Naive B cell (primary cell): Measurements from ENCODE around the gene BNC2. TPM values are rescaled to one million over a fixed set of nuclear protein-coding genes. Genes with fewer than 3 reads are reported as not detected.

Experiments
- ATAC-seq, 2 donors: fragments of 150-1000 bp; cut with Tn5 transposase; 2 replicates each; pipeline ENCODE4 v1.10.0; 2021; ENCODE audit warnings: low read depth in 2 of 2, mild to moderate bottlenecking in 2 of 2, moderate library complexity in 2 of 2
- DNase-seq: peaks from one replicate; pipeline ENCODE4 v3.0.0; 2022
- H3K27ac Mint-ChIP-seq, 6 donors: one replicate each; pipeline ENCODE4 v1.8.0; 2020 to 2022; ENCODE audit warnings: mild to moderate bottlenecking in 6 of 6, mixed read lengths in 6 of 6, moderate library complexity in 5 of 6, inconsistent platforms in 2 of 6
- H3K27me3 Mint-ChIP-seq, 3 donors: one replicate each; pipeline ENCODE4 v1.8.0; 2021 to 2022; ENCODE audit warnings: mixed read lengths in 3 of 3, mild to moderate bottlenecking in 1 of 3
- H3K36me3 Mint-ChIP-seq, 2 donors: one replicate each; pipeline ENCODE4 v1.8.0; 2020 to 2022; ENCODE audit warnings: mixed read lengths in 2 of 2, inconsistent platforms in 1 of 2, mild to moderate bottlenecking in 1 of 2
- H3K4me1 Mint-ChIP-seq, 3 donors: one replicate each; pipeline ENCODE4 v1.8.0; 2020 to 2022; ENCODE audit warnings: mixed read lengths in 3 of 3, inconsistent platforms in 1 of 3, mild to moderate bottlenecking in 1 of 3, moderate library complexity in 1 of 3
- H3K4me3 Mint-ChIP-seq, 8 donors: one replicate each; pipeline ENCODE4 v1.8.0; 2020 to 2022; ENCODE audit warnings: mild to moderate bottlenecking in 8 of 8, mixed read lengths in 8 of 8, moderate library complexity in 8 of 8, inconsistent platforms in 2 of 8
- H3K9me3 Mint-ChIP-seq, 7 donors: one replicate each; pipeline ENCODE4 v1.8.0; 2020 to 2022; ENCODE audit warnings: mixed read lengths in 7 of 7, mild to moderate bottlenecking in 5 of 7, inconsistent platforms in 2 of 7, moderate library complexity in 1 of 7
- polyA plus RNA-seq, 6 donors: library from polyadenylated mRNA; unstranded; fragments of 300-500 nt; fragmentation: Illumina TruSeq; gene quantifications; one replicate each; pipeline ENCODE4 v1.2.3, GENCODE V29; 2021; ENCODE audit warnings: low read depth in 6 of 6

Gene BNC2
- polyA plus RNA-seq, 6 donors from 2014 or later: not detected

DNA sequence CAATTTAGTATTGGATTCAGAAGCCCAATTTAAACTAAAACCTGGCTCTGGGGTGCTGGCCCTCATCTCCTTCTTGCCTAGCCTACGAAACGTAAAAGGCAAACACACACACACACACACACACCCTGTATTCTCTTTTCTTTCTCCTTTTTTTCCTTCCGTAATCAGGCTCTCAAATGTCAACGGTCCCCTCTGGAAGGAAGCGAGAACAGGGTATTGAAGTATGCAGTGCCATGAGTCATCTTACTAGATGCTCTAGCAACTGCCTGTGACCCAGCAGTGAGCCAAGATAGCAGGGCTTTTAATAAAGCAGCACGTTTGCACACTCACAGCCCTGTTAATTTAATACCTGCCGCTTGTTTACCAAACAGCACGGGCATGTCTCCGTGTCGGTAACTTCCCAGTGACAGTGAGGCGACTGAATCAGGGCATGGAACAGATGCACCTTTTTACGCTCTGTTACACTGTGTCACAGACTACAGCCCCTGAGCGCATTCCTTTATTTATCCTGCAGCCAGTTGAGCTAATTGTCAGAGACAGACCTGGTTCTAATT lies 243.8 kb downstream of the BNC2 start:
- ATAC-seq: no peak
- Mint-ChIP-seq H3K36me3 (no peaks in the 10 kb centered on the region), H3K27ac (no peak overlapping the region), H3K27me3 (no peaks in the 10 kb centered on the region), H3K9me3 (peaks cover 0 to 2% (median 0%) of the 10 kb centered on the region in 7 donors), H3K4me3 (no peak overlapping the region), H3K4me1 (no peaks in the 10 kb centered on the region)
- no peak for DNase-seq

DNA sequence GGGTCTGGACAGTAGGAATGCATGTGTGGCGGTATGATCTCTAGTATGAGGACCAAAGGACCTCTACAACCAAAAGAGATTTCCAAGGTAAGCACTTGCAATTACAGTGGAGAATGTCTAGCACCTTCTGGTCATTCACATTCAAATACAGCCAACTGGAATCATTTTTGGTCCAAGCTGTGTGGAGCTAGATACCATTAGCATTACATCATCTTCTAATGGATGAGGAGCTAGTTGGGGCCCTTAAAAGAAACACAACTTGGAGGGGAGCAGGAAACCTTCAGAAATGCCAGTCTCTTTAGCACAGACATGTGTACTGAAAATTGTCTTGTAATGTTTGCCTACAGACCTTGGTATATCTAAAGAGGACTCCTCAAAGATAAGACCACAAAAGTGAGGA lies 244.7 kb downstream of the BNC2 start:
- Mint-ChIP-seq H3K27ac (no peak overlapping the region), H3K4me3 (no peak overlapping the region), H3K27me3 (no peaks in the 10 kb centered on the region), H3K4me1 (no peaks in the 10 kb centered on the region), H3K36me3 (no peaks in the 10 kb centered on the region), H3K9me3 (peaks cover 0 to 2% (median 0%) of the 10 kb centered on the region in 7 donors)
- ATAC-seq (no peak), DNase-seq (no peak)

DNA sequence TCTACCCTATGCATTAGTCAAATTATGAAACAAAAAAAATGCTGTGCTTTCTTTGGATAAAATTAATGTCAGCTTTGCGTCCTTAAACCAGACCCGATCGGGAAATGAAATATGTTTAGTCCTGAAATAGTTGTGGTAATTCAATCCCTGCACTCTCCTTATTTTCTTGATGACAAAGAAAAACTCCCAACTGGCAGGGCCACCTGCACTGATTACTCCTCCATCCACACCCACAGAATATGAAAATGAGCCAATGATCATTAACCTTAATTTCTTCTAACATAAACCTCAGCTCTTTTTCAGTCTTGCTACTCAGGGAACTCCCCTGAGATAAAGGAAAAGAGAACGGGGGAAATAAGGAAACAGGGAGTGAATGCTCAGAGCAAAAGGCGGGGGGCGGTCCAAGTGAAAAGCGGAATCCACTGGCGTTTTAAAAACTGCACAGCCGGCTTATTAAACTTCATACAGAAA lies 245.3 kb downstream of the BNC2 start:
- Mint-ChIP-seq H3K27ac (no peak overlapping the region), H3K4me3 (no peak overlapping the region), H3K27me3 (no peaks in the 10 kb centered on the region), H3K9me3 (peaks cover 0 to 2% (median 0%) of the 10 kb centered on the region in 7 donors), H3K4me1 (no peaks in the 10 kb centered on the region), H3K36me3 (no peaks in the 10 kb centered on the region)
- no peak for DNase-seq
- ATAC-seq: no peak

- no peak overlapping the region for H3K4me3 Mint-ChIP-seq
- H3K4me1 Mint-ChIP-seq: no peaks in the 10 kb centered on the region
- no peaks in the 10 kb centered on the region for H3K36me3 Mint-ChIP-seq
- peaks cover 0 to 2% (median 0%) of the 10 kb centered on the region in 7 donors for H3K9me3 Mint-ChIP-seq
- no peaks in the 10 kb centered on the region for H3K27me3 Mint-ChIP-seq
- ATAC-seq (no peak), DNase-seq (no peak)
- H3K27ac Mint-ChIP-seq: no peak overlapping the region
Measured at GRCh38 chr9:16624744-16625117, 245.7 kb downstream of the BNC2 start.

DNA sequence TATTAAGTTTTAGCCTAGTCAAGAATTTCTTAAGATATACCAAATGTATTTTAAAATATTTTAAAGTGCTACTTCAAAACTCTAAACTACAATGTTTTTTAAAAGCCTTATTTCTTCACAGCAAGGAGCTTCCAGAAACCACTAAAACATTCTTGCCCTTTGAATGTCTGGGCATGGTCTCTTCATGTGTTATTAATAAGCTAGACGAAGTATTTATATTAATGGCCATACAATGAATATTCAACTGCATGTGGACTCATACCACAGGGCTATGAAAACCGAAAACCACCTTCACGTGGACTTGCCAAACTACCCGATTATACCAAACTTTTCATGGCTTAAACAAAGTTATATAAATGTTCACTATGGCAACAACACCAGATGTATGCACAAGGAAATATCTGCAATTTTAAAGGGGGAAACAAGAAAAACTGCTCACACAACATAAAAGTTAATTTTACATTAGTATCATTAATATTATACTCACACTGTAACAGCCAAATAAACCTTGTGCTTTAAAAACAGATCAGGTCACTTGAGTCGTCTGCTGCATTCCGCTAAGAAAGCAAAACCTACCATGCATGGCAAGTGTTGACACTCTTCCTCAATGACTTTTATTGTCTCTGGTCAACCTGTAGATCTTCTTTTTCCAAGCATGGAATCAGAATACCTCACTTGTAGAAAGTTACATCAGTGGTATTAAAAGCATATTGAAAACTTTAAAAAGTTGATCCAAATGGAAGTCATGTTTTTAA lies 246.3 kb downstream of the BNC2 start:
- Mint-ChIP-seq H3K4me3 (no peak overlapping the region), H3K4me1 (no peaks in the 10 kb centered on the region), H3K36me3 (no peaks in the 10 kb centered on the region), H3K9me3 (peaks cover 0 to 2% (median 0%) of the 10 kb centered on the region in 7 donors), H3K27ac (no peak overlapping the region), H3K27me3 (no peaks in the 10 kb centered on the region)
- ATAC-seq: no peak
- DNase-seq: no peak

DNA sequence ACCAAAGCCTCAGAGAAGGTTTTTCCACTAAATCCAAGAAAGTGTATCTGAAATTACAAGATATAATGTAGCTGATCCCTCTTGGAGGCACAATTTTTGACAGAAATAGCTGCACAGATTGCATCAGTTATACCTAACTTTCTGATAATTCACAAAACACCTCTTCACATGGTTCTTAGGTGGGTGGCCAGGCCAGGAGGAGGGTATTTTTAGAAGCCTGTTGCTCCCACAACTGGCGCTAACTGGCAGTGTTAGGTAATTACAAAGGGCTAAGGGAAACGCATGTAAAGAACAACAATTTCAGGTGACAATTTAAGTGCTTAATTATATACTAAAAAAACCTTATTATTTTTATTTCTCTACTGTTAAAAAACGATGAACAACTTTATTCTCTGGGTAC lies 247.9 kb downstream of the BNC2 start:
- Mint-ChIP-seq H3K4me3 (no peak overlapping the region), H3K4me1 (no peaks in the 10 kb centered on the region), H3K36me3 (no peaks in the 10 kb centered on the region), H3K9me3 (peaks cover 0 to 2% (median 0%) of the 10 kb centered on the region in 7 donors), H3K27me3 (no peaks in the 10 kb centered on the region), H3K27ac (no peak overlapping the region)
- ATAC-seq: no peak
- no peak for DNase-seq

DNA sequence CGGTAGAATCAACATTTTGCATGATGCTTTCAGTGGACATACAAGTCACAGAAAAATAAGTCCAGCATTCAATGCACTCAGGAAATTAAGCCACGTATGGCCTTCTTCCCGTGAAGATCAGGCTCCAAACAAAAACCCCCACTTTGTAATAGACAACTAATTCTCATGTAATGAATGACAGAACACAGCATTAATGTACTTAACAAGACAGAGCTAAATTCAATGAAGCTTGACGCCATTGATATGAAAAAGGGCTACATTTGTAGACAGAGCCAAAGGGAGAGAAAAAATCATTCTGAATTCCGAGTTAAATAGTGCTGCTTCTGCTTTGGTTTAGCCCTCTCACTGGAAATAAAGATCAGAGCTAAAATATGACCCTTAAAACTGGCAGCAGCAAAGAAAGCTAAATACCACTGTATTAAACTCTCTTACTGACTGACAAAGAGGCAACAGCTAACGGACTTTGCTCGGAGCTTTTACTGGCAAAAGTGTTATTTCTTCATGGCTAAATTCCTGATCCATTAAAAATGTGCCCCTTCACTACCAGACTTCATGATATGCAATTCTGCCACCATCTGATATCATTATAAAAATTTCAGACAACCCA lies 250.5 kb downstream of the BNC2 start:
- Mint-ChIP-seq H3K9me3 (peaks cover 0 to 2% (median 0%) of the 10 kb centered on the region in 7 donors), H3K4me3 (no peak overlapping the region), H3K36me3 (no peaks in the 10 kb centered on the region), H3K4me1 (no peaks in the 10 kb centered on the region), H3K27me3 (no peaks in the 10 kb centered on the region), H3K27ac (no peak overlapping the region)
- no peak for ATAC-seq
- no peak for DNase-seq

DNA sequence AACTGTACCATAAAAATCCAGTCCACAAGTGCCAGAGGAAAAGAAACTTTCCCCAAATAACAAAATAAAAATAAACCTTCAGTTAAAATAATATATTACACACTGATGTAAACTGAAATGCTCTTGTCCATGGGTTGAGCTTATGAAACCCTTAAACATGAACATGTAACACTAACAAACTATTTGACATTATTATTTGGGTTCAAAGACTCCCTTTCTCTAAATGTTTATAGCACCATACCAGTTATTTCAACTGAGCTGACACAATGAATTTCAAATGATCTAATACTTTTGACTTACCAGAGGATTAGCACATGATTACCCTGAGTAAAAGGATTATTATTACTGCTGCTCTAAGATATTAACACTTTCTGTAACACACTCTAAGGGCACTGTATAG lies 251.1 kb downstream of the BNC2 start:
- no peak for ATAC-seq
- DNase-seq: no peak
- H3K27ac Mint-ChIP-seq: no peak overlapping the region
- H3K4me1 Mint-ChIP-seq: no peaks in the 10 kb centered on the region
- H3K36me3 Mint-ChIP-seq: no peaks in the 10 kb centered on the region
- H3K4me3 Mint-ChIP-seq: no peak overlapping the region
- no peaks in the 10 kb centered on the region for H3K27me3 Mint-ChIP-seq
- H3K9me3 Mint-ChIP-seq: peaks cover 0 to 2% (median 0%) of the 10 kb centered on the region in 7 donors

- H3K4me3 Mint-ChIP-seq: no peak overlapping the region
- no peaks in the 10 kb centered on the region for H3K36me3 Mint-ChIP-seq
- H3K27ac Mint-ChIP-seq: peak overlapping the region in 1 of 6 donors; percentile 11
Measured at GRCh38 chr9:16618524-16618923, 251.9 kb downstream of the BNC2 start.

GRCh38 chr9:16616686-16617085 lies 253.8 kb downstream of the BNC2 start:
- ATAC-seq (no peak), DNase-seq (no peak)
- Mint-ChIP-seq H3K4me3 (no peak overlapping the region), H3K9me3 (peaks cover 0 to 4% (median 0%) of the 10 kb centered on the region in 7 donors), H3K4me1 (no peaks in the 10 kb centered on the region), H3K27me3 (no peaks in the 10 kb centered on the region), H3K36me3 (no peaks in the 10 kb centered on the region), H3K27ac (no peak overlapping the region)

More at GRCh38 chr9:16618524-16618923, 251.9 kb downstream of the BNC2 start:
- Mint-ChIP-seq H3K27me3 (no peaks in the 10 kb centered on the region), H3K4me1 (no peaks in the 10 kb centered on the region), H3K9me3 (peaks cover 0 to 2% (median 0%) of the 10 kb centered on the region in 7 donors)
- DNase-seq: no peak
- ATAC-seq: no peak

GRCh38 chr9:16615451-16615850 lies 255.0 kb downstream of the BNC2 start:
- Mint-ChIP-seq H3K4me3 (no peak overlapping the region), H3K9me3 (peaks cover 0 to 4% (median 0%) of the 10 kb centered on the region in 7 donors), H3K36me3 (no peaks in the 10 kb centered on the region), H3K27me3 (no peaks in the 10 kb centered on the region), H3K27ac (no peak overlapping the region), H3K4me1 (no peaks in the 10 kb centered on the region)
- no peak for ATAC-seq
- DNase-seq: no peak

- no peaks in the 10 kb centered on the region for H3K4me1 Mint-ChIP-seq
- ATAC-seq (no peak), DNase-seq (no peak)
- no peaks in the 10 kb centered on the region for H3K27me3 Mint-ChIP-seq
- peaks cover 0 to 4% (median 0%) of the 10 kb centered on the region in 7 donors for H3K9me3 Mint-ChIP-seq
- no peaks in the 10 kb centered on the region for H3K36me3 Mint-ChIP-seq
- no peak overlapping the region for H3K4me3 Mint-ChIP-seq
- H3K27ac Mint-ChIP-seq: no peak overlapping the region
Measured at GRCh38 chr9:16613605-16614004, 256.9 kb downstream of the BNC2 start.

DNA sequence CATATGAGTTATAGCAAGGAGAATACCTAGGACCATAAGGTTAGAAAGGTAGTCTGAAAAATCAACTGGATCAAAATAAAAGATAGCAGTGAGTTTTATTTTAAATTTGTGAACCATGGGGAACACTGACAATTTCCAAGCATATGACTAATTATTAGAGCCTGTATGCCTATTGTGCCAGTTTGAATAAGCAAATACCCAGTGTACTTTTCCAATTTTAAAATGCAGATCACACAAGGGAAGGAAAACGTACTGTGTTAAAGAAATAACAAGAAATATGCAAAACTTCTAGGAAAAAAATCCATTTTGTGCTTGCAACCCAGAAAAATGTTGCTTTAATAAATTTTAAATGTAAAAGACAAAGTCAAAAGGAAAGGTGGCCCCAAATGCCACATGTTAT lies 257.4 kb downstream of the BNC2 start:
- H3K4me3 Mint-ChIP-seq: no peak overlapping the region
- peaks cover 0 to 4% (median 0%) of the 10 kb centered on the region in 7 donors for H3K9me3 Mint-ChIP-seq
- no peak for ATAC-seq
- H3K27me3 Mint-ChIP-seq: no peaks in the 10 kb centered on the region
- no peaks in the 10 kb centered on the region for H3K36me3 Mint-ChIP-seq
- H3K4me1 Mint-ChIP-seq: no peaks in the 10 kb centered on the region
- no peak overlapping the region for H3K27ac Mint-ChIP-seq
- no peak for DNase-seq

- H3K4me3 Mint-ChIP-seq: no peak overlapping the region
- no peaks in the 10 kb centered on the region for H3K4me1 Mint-ChIP-seq
- H3K9me3 Mint-ChIP-seq: peaks cover 0 to 4% (median 0%) of the 10 kb centered on the region in 7 donors
- no peak overlapping the region for H3K27ac Mint-ChIP-seq
- no peaks in the 10 kb centered on the region for H3K27me3 Mint-ChIP-seq
- ATAC-seq (no peak), DNase-seq (no peak)
- H3K36me3 Mint-ChIP-seq: no peaks in the 10 kb centered on the region
Measured at GRCh38 chr9:16612627-16613026, 257.8 kb downstream of the BNC2 start.
